ENCODE measurements around the gene SHISA6.

SHISA6 gene

DNA sequence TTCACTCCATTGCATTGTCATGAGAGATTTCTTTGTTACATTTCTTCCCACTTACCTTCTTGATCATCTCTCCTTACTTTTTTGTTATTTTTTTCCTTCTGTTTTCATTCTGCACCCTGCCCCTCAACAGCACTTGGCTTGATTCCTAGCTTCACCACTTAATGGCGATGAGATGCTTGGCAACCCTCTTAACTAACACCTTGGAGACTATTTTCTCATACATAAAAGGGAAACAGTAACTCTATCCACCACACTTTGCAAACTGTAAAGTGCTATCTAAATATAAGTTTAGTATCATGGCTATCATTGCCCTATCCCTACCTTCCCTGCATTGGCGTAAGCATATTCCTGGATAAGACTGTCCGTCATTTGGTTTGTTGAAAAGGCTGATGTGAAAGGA lies 177.3 kb downstream of the SHISA6 start:
- Histone ChIP-seq H3K4me3 (ENCODE audit: low read depth, low read length) (no peak overlapping the region), H3K14ac (ENCODE audit: low read length) (no peak overlapping the region), H3K9ac (ENCODE audit: low read length) (no peak overlapping the region), H3K4ac (ENCODE audit: low read depth, low read length) (no peak overlapping the region), H2BK120ac (ENCODE audit: insufficient read depth, low read length, poor library complexity) (no peak overlapping the region), H4K91ac (ENCODE audit: low read depth, low read length) (no peak overlapping the region), H3K79me1 (ENCODE audit: low read length) (no peaks in the 10 kb centered on the region), H3K23ac (ENCODE audit: low read length) (no peak overlapping the region), H4K8ac (ENCODE audit: low read depth, low read length) (no peak overlapping the region), H3K27me3 (ENCODE audit: insufficient read depth, low read length) (no peaks in the 10 kb centered on the region), H3K4me2 (ENCODE audit: low read length) (no peak overlapping the region), H2BK5ac (ENCODE audit: low read depth, low read length, poor library complexity) (no peak overlapping the region), H3K18ac (ENCODE audit: low read length) (no peak overlapping the region), H3K79me2 (ENCODE audit: control insufficient read depth, insufficient read depth, low read length, poor library complexity) (no peaks in the 10 kb centered on the region), H3K27ac (ENCODE audit: low read depth, low read length) (no peak overlapping the region), H3K4me1 (ENCODE audit: control insufficient read depth in 1 of 2, insufficient read depth in 2 of 2, low read length in 2 of 2) (no peaks in the 10 kb centered on the region), H2AK5ac (ENCODE audit: low read length) (no peak overlapping the region), H4K12ac (ENCODE audit: low read depth, low read length) (no peak overlapping the region), H3K36me3 (ENCODE audit: control insufficient read depth in 1 of 2, insufficient read depth in 2 of 2, low read length in 2 of 2) (no peaks in the 10 kb centered on the region), H2AFZ (ENCODE audit: insufficient read depth, low read length, poor library complexity) (no peak overlapping the region), H3K9me3 (ENCODE audit: insufficient read depth, low read depth, low read length) (peaks cover 2% of the 10 kb centered on the region), H2BK12ac (ENCODE audit: low read length) (no peak overlapping the region)
- WGBS (ENCODE audit: extremely low coverage, insufficient coverage, insufficient read length): no CpG with 5 or more reads among the region's 3 CpGs
- no peak for DNase-seq

GRCh38 chr17:11430751-11431150 lies 189.7 kb downstream of the SHISA6 start:
- Histone ChIP-seq H3K23ac (ENCODE audit: low read length) (no peak overlapping the region), H4K12ac (ENCODE audit: low read depth, low read length) (no peak overlapping the region), H3K79me1 (ENCODE audit: low read length) (no peaks in the 10 kb centered on the region), H3K14ac (ENCODE audit: low read length) (no peak overlapping the region), H4K91ac (ENCODE audit: low read depth, low read length) (no peak overlapping the region), H4K8ac (ENCODE audit: low read depth, low read length) (no peak overlapping the region), H3K18ac (ENCODE audit: low read length) (no peak overlapping the region), H3K36me3 (ENCODE audit: control insufficient read depth in 1 of 2, insufficient read depth in 2 of 2, low read length in 2 of 2) (no peaks in the 10 kb centered on the region), H3K79me2 (ENCODE audit: control insufficient read depth, insufficient read depth, low read length, poor library complexity) (no peaks in the 10 kb centered on the region), H3K4ac (ENCODE audit: low read depth, low read length) (no peak overlapping the region), H3K9ac (ENCODE audit: low read length) (no peak overlapping the region), H3K4me1 (ENCODE audit: control insufficient read depth in 1 of 2, insufficient read depth in 2 of 2, low read length in 2 of 2) (no peaks in the 10 kb centered on the region), H3K4me3 (ENCODE audit: low read depth, low read length) (no peak overlapping the region), H3K9me3 (ENCODE audit: insufficient read depth, low read depth, low read length) (no peaks in the 10 kb centered on the region), H3K4me2 (ENCODE audit: low read length) (no peak overlapping the region), H2BK12ac (ENCODE audit: low read length) (no peak overlapping the region), H3K27me3 (ENCODE audit: insufficient read depth, low read length) (no peaks in the 10 kb centered on the region), H2BK5ac (ENCODE audit: low read depth, low read length, poor library complexity) (no peak overlapping the region), H3K27ac (ENCODE audit: low read depth, low read length) (no peak overlapping the region), H2AK5ac (ENCODE audit: low read length) (no peak overlapping the region), H2BK120ac (ENCODE audit: insufficient read depth, low read length, poor library complexity) (no peak overlapping the region), H2AFZ (ENCODE audit: insufficient read depth, low read length, poor library complexity) (no peak overlapping the region)
- WGBS (ENCODE audit: extremely low coverage, insufficient coverage, insufficient read length): no CpG with 5 or more reads among the region's 6 CpGs
- DNase-seq: no peak

GRCh38 chr17:11438673-11439072 lies 197.7 kb downstream of the SHISA6 start:
- Histone ChIP-seq H3K4me3 (ENCODE audit: low read depth, low read length) (no peak overlapping the region), H3K4me2 (ENCODE audit: low read length) (no peak overlapping the region), H3K23ac (ENCODE audit: low read length) (no peak overlapping the region), H4K91ac (ENCODE audit: low read depth, low read length) (no peak overlapping the region), H3K79me2 (ENCODE audit: control insufficient read depth, insufficient read depth, low read length, poor library complexity) (no peaks in the 10 kb centered on the region), H3K14ac (ENCODE audit: low read length) (no peak overlapping the region), H3K36me3 (ENCODE audit: control insufficient read depth in 1 of 2, insufficient read depth in 2 of 2, low read length in 2 of 2) (no peaks in the 10 kb centered on the region), H2BK12ac (ENCODE audit: low read length) (no peak overlapping the region), H4K12ac (ENCODE audit: low read depth, low read length) (no peak overlapping the region), H3K9ac (ENCODE audit: low read length) (no peak overlapping the region), H2AFZ (ENCODE audit: insufficient read depth, low read length, poor library complexity) (no peak overlapping the region), H3K27ac (ENCODE audit: low read depth, low read length) (no peak overlapping the region), H2BK120ac (ENCODE audit: insufficient read depth, low read length, poor library complexity) (no peak overlapping the region), H3K9me3 (ENCODE audit: insufficient read depth, low read depth, low read length) (no peaks in the 10 kb centered on the region), H3K18ac (ENCODE audit: low read length) (no peak overlapping the region), H4K8ac (ENCODE audit: low read depth, low read length) (no peak overlapping the region), H3K79me1 (ENCODE audit: low read length) (no peaks in the 10 kb centered on the region), H2AK5ac (ENCODE audit: low read length) (no peak overlapping the region), H3K4me1 (ENCODE audit: control insufficient read depth in 1 of 2, insufficient read depth in 2 of 2, low read length in 2 of 2) (no peaks in the 10 kb centered on the region), H3K4ac (ENCODE audit: low read depth, low read length) (no peak overlapping the region), H2BK5ac (ENCODE audit: low read depth, low read length, poor library complexity) (no peak overlapping the region), H3K27me3 (ENCODE audit: insufficient read depth, low read length) (no peaks in the 10 kb centered on the region)
- no peak for DNase-seq
- no CpG with 5 or more reads among the region's 4 CpGs for WGBS (ENCODE audit: extremely low coverage, insufficient coverage, insufficient read length)

- Histone ChIP-seq H4K91ac (ENCODE audit: low read depth, low read length) (no peak overlapping the region), H3K27ac (ENCODE audit: low read depth, low read length) (no peak overlapping the region)
Observed at GRCh38 chr17:11441004-11441403, 200.0 kb downstream of the SHISA6 start.

More at GRCh38 chr17:11441004-11441403, 200.0 kb downstream of the SHISA6 start:
- H3K9ac ChIP-seq (ENCODE audit: low read length): no peak overlapping the region
- no peak overlapping the region for H3K23ac ChIP-seq (ENCODE audit: low read length)
- no peak overlapping the region for H3K4me3 ChIP-seq (ENCODE audit: low read depth, low read length)
- no peaks in the 10 kb centered on the region for H3K27me3 ChIP-seq (ENCODE audit: insufficient read depth, low read length)
- no peak overlapping the region for H2BK12ac ChIP-seq (ENCODE audit: low read length)
- DNase-seq: no peak
- no peak overlapping the region for H3K4ac ChIP-seq (ENCODE audit: low read depth, low read length)
- no peaks in the 10 kb centered on the region for H3K9me3 ChIP-seq (ENCODE audit: insufficient read depth, low read depth, low read length)
- H3K4me1 ChIP-seq (ENCODE audit: control insufficient read depth in 1 of 2, insufficient read depth in 2 of 2, low read length in 2 of 2): no peaks in the 10 kb centered on the region
- WGBS (ENCODE audit: extremely low coverage, insufficient coverage, insufficient read length): no CpG with 5 or more reads among the region's 1 CpG
- no peak overlapping the region for H4K12ac ChIP-seq (ENCODE audit: low read depth, low read length)
- H3K79me1 ChIP-seq (ENCODE audit: low read length): no peaks in the 10 kb centered on the region
- H3K18ac ChIP-seq (ENCODE audit: low read length): no peak overlapping the region
- no peak overlapping the region for H3K4me2 ChIP-seq (ENCODE audit: low read length)
- H3K36me3 ChIP-seq (ENCODE audit: control insufficient read depth in 1 of 2, insufficient read depth in 2 of 2, low read length in 2 of 2): no peaks in the 10 kb centered on the region
- H2BK5ac ChIP-seq (ENCODE audit: low read depth, low read length, poor library complexity): no peak overlapping the region
- H3K79me2 ChIP-seq (ENCODE audit: control insufficient read depth, insufficient read depth, low read length, poor library complexity): no peaks in the 10 kb centered on the region
- H2AFZ ChIP-seq (ENCODE audit: insufficient read depth, low read length, poor library complexity): no peak overlapping the region
- no peak overlapping the region for H4K8ac ChIP-seq (ENCODE audit: low read depth, low read length)
- no peak overlapping the region for H2AK5ac ChIP-seq (ENCODE audit: low read length)
- H2BK120ac ChIP-seq (ENCODE audit: insufficient read depth, low read length, poor library complexity): no peak overlapping the region
- no peak overlapping the region for H3K14ac ChIP-seq (ENCODE audit: low read length)

All from trophoblast cell (in vitro differentiated cells and primary cell).